ENCODE results near the gene MPP1. TPM values are rescaled to one million over a fixed set of nuclear protein-coding genes. Genes with fewer than 3 reads are reported as not detected.

Gene MPP1
- total and polyA plus RNA-seq, 9 of the 15 experiments (the other 6 are each of a cell fraction or from before 2014, with no cell fraction given) = 227 to 395 (median 283) TPM

DNA sequence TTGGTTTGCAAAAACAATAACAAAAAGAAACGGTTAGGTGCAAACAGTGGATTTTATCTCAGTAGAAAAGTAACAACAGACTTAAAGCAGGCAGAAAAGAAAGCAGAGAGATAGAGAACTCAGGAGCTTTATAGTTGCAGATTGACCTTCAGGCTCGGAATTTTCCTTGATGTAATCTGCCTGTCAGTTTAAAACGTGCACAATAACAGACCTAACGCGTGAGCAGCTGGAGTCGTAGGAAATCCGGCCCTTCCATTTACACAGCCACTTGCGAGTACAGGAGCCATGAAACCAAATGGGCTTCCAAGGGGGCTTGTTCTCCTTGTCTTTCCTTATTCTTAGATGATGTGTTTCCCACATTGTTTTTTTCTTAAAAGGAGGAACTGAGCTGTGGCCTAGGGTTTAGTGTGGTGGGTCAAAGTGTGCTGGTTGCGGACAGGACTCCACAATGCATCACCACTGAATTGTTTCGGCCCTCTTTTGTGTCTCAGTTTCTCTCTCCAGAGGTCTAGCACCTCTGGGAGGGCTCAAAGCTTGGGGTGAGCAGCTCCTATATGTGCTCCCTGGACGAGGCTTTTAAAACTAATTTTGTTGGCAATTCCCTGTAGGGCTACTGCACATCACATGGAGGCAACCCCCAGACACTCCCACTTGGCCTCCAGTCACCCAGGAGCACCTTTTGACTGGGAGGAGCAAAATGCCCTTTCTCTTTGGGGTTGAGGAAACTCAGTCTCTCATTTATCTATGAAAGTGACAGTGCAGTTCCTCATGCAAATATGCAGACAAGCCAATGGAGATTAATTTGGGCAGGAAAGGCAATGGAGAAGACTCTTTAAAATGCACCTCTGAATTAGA lies 13.9 kb upstream of the MPP1 start (continued):
- TF ChIP-seq KAT7 (CRISPR knock-in tag; IDR thresholded peaks at IDR 0.05; ENCODE audit: borderline replicate concordance) (no peak), C11orf30 (IDR thresholded peaks at IDR 0.05; ENCODE audit: low read depth) (peak; percentile 85), SPI1 (IDR thresholded peaks at IDR 0.05; ENCODE audit: borderline replicate concordance, low read depth, low read length) (0 out of 2 replicates have a peak, but pooled peaks have one; percentile 32), OTX1 (CRISPR knock-in tag; IDR thresholded peaks at IDR 0.05) (no peak), SNIP1 (IDR thresholded peaks at IDR 0.05; ENCODE audit: low read depth) (no peak), GTF2F1 (IDR thresholded peaks at IDR 0.05; ENCODE audit: low read depth, low read length) (no peak), ILK (tag; IDR thresholded peaks at IDR 0.05; ENCODE audit: borderline replicate concordance, low read depth) (no peak), MCM2 (IDR thresholded peaks at IDR 0.05; ENCODE audit: low read depth) (no peak), KLF16 (IDR thresholded peaks at IDR 0.05) (no peak), ZNF445 (CRISPR knock-in tag; IDR thresholded peaks at IDR 0.05; ENCODE audit: low read depth) (no peak), DACH1 (IDR thresholded peaks at IDR 0.05; ENCODE audit: partially characterized antibody) (no peak), ELF2 (CRISPR knock-in tag; IDR thresholded peaks at IDR 0.05) (no peak), ZNF143 (CRISPR knock-in tag; IDR thresholded peaks at IDR 0.05) (no peak), FOS (IDR thresholded peaks at IDR 0.05; ENCODE audit: extremely low read depth, insufficient read length) (no peak), CCNT2 (IDR thresholded peaks at IDR 0.05; ENCODE audit: borderline replicate concordance, extremely low read depth, insufficient read length, low read depth, low read length) (no peak), BCL6 (CRISPR knock-in tag; IDR thresholded peaks at IDR 0.05) (no peak), FOXJ3 (CRISPR knock-in tag; IDR thresholded peaks at IDR 0.05) (no peak), MED1 (CRISPR knock-in tag; IDR thresholded peaks at IDR 0.05; ENCODE audit: borderline replicate concordance) (no peak), SP1 (CRISPR knock-in tag; IDR thresholded peaks at IDR 0.05) (no peak), JUND (IDR thresholded peaks at IDR 0.05; ENCODE audit: borderline replicate concordance, low read depth, low read length) (peak; percentile 33; the same call in 1 of the 2 replicates), JUND (tag; IDR thresholded peaks at IDR 0.05; ENCODE audit: borderline replicate concordance, low read depth, low read length) (no peak; the same call in 2 of the 3 replicates), MEF2A (IDR thresholded peaks at IDR 0.05; ENCODE audit: control insufficient read depth, low read depth, low read length) (no peak)
- TF ChIP-seq, protein P1, sequence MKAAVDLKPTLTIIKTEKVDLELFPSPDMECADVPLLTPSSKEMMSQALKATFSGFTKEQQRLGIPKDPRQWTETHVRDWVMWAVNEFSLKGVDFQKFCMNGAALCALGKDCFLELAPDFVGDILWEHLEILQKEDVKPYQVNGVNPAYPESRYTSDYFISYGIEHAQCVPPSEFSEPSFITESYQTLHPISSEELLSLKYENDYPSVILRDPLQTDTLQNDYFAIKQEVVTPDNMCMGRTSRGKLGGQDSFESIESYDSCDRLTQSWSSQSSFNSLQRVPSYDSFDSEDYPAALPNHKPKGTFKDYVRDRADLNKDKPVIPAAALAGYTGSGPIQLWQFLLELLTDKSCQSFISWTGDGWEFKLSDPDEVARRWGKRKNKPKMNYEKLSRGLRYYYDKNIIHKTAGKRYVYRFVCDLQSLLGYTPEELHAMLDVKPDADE (conservative IDR thresholded peaks at IDR 0.05; ENCODE audit: control insufficient read depth, low read depth, low read length) = no peak
- TF ChIP-seq, protein P2, sequence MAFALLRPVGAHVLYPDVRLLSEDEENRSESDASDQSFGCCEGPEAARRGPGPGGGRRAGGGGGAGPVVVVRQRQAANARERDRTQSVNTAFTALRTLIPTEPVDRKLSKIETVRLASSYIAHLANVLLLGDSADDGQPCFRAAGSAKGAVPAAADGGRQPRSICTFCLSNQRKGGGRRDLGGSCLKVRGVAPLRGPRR (CRISPR knock-in tag; IDR thresholded peaks at IDR 0.05) = no peak
- TF ChIP-seq, protein P3, sequence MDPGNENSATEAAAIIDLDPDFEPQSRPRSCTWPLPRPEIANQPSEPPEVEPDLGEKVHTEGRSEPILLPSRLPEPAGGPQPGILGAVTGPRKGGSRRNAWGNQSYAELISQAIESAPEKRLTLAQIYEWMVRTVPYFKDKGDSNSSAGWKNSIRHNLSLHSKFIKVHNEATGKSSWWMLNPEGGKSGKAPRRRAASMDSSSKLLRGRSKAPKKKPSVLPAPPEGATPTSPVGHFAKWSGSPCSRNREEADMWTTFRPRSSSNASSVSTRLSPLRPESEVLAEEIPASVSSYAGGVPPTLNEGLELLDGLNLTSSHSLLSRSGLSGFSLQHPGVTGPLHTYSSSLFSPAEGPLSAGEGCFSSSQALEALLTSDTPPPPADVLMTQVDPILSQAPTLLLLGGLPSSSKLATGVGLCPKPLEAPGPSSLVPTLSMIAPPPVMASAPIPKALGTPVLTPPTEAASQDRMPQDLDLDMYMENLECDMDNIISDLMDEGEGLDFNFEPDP (CRISPR knock-in tag; IDR thresholded peaks at IDR 0.05) = no peak
- TF ChIP-seq, protein P4, sequence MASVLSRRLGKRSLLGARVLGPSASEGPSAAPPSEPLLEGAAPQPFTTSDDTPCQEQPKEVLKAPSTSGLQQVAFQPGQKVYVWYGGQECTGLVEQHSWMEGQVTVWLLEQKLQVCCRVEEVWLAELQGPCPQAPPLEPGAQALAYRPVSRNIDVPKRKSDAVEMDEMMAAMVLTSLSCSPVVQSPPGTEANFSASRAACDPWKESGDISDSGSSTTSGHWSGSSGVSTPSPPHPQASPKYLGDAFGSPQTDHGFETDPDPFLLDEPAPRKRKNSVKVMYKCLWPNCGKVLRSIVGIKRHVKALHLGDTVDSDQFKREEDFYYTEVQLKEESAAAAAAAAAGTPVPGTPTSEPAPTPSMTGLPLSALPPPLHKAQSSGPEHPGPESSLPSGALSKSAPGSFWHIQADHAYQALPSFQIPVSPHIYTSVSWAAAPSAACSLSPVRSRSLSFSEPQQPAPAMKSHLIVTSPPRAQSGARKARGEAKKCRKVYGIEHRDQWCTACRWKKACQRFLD (CRISPR knock-in tag; IDR thresholded peaks at IDR 0.05) = peak; percentile 63
